NT2/D1 (cell line): ENCODE data around the gene PROSER3.

ENCODE experiments used
- SUZ12 ChIP-seq: IDR thresholded peaks from 2 replicates; pipeline ENCODE4 v1.6.1; 2011; ENCODE audit not compliant: insufficient read length, insufficient read depth; ENCODE audit errors: extremely low read depth
- YY1 ChIP-seq: IDR thresholded peaks from 2 replicates; pipeline ENCODE4 v1.6.1; 2011; ENCODE audit not compliant: insufficient read length, insufficient read depth
- ZNF274 ChIP-seq: IDR thresholded peaks from 2 replicates; pipeline ENCODE4 v1.6.1; 2011; ENCODE audit warnings: mild to moderate bottlenecking, low read depth, low read length

DNA sequence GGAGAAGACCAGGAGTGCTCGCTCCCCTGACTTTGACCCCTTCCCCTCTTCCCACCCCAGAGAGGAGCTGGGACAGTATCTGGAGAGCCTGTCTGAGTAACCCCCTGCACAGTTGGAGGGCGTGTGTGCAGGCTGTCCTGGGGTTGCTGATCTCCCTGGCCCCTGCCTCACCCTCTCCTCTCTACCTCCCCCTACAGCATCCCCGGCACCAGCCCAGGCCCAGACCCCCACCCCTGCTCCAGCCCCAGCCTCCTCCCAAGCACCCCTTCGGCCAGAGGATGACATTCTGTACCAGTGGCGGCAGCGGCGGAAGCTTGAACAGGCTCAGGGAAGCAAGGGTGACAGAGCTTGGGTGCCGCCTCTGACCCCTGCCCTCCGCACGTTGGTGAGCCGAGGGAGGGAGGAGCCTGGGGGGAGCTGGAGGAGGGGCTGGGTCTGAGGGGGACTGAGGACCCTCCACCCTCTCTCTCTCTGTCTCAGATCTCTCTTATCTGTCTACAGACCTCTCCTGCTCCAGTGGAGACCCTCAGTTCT, 8.7 kb downstream of the PROSER3 start:
- TF ChIP-seq SUZ12 (no peak), YY1 (no peak), ZNF274 (no peak)
